HG03135 (cell line): Measurements from ENCODE around the gene ABHD15.
A peak's percentile ranks its signal among the peaks of the same experiment; 100 is the strongest.

Experiments
- ATAC-seq: cut with Tn5 transposase; IDR thresholded peaks from one replicate; pipeline ENCODE4 v1.9.1; 2021; ENCODE audit warnings: mild to moderate bottlenecking, moderate library complexity; ENCODE audit not compliant: unreplicated experiment

The ABHD15 gene

DNA sequence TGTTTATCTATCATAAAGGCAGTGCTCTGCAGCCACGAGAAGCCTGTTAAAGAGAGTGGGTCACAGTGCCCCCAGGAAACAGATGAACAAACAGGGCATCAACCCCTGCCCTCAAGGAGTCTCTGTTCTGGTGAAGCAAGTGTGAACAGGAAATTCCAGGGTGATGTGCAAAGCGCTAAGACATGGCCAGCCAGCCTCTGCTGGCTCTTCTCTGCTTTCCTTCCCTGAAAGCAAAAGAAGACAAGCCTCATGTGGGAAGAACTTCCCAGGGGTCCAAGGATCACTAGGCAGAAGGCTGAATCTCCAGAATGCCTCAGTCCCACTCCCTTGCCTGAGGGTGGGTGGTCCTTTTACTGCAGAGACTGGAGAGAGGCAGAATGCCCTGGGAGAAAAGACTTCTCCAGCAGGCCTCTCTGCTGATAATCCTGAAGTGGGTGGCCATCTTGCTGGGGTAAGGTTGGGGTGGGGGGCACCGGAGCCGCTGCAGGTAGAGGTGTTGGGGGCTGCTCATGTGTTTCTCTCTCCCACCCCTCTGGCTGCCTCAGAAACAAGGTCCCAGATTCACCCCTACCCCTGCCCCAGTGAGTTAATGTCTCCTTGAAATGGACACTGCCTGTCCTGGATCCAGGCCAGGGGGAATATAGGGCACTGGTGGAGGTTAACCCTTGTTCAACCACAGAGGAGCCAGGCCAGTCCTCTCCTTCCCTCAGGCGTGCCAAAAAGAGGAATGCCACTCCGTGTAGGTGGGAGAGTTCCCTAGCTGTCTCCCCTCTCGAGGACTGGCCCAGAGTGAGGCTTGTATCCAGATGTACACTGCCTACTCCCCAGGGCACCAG lies 28.5 kb upstream of the ABHD15 start:
- no peak for ATAC-seq

DNA sequence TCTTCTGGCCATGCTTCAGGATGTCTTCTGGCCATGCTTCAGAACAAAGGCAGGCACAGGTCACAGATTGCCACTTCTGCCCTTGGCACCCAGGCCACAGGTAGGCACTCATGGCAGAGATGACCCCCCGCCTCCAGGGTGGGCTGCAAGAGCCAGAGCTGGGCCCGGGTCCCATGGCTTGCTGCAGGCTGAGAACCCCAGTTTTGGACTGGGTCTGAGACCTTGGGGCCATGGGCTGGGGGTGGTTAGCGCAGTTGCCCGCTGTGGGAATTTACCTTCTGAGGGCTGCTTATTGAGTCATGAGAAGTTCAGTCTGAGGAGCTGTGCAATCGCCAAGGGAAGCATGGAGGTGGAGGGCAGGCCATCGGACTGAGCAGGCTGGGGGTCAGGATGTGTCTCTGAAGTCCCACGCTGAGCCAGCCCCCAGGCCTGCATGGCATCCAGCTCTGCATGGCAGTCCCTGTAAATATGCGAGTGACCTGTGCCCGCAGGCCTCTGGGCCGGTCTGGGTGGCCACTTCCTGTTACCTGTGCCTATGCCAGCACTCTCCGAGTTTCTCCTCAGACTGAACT lies 27.8 kb upstream of the ABHD15 start:
- ATAC-seq = no peak

DNA sequence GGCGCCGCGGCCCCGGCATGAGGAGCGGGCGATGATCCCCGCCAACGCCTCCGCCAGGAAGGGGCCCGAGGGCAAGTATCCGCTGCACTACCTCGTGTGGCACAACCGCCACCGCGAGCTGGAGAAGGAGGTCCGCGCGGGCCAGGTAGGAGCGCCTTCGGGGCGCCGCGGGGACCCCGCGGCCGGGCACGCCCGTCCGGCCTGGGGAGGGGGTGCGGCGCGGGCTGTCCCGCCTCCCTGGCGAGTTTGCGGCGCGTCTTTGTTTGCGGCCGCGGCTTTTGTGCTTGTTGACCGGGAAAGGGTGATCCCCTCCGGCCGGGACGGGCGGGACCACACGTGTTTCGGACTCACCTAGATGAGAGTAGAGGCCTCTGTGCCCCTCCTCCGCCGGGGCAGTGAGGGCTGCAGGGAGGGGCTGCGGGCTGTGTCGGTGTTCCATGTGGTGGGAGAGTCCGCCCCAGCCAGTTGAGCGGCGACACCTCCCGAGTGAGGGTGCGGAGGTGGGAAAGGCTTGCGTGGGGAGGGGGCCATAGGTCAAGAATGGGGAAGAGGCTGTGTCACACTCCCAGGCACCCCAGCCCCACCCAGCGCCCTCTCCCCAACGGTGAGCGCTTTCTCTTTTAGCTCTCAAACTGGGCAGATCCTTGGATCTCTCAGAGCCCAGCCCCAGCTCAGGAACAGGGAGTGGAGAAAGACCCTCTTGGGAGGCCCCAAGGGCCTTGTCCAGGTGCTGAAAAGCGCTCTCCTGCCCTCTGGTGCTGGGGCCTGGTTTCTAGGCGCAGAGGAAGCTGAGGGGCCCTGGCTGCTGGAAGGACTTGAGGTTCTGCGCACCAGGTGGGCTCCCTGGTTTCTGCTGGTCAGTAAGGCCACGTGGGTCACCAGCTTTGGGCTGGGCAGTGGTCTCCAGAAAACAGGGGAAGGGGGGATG lies 27.0 kb upstream of the ABHD15 start:
- ATAC-seq = no peak

DNA sequence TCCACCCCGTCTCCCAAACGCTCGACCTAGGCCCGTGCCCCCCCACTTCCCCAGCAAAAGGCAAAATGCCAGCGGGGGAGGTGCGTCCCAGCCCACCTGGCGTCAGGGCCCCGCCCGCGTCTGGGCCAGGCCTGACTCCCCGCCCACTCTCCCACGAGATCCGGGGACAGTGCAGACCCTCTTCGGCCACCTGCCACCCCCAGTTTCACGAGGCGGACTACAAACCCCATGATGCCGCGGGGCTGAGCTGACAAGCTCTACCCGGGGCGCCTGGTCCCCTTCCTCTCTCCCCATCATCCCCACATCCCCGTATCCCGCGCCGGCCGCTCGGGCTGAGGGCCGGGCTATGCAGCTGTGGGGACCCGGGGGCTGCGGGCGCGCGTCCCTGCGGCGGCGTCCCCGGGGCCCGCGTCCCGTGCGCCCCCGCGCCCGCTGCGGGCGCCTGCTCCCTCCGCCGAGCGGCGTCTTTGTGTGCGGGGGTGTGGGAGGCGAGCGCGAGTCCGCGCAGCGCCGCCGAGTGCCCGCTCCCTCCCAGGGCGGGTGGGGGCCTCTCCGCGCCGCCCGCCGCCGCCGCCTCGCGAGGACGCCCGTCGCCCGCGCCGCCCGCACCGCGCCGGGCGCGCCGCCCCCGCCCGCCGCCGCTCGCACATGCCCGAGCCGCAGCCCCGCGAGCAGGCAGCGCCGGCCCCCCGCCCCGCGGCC lies 26.2 kb upstream of the ABHD15 start, which contains the start of gene ANKRD13B:
ANKRD13B (plus strand) TSS at position 283 of the 702 bp plus-strand sequence. CDS start 490 bp downstream, outside the sequence.
- ATAC-seq = no peak

DNA sequence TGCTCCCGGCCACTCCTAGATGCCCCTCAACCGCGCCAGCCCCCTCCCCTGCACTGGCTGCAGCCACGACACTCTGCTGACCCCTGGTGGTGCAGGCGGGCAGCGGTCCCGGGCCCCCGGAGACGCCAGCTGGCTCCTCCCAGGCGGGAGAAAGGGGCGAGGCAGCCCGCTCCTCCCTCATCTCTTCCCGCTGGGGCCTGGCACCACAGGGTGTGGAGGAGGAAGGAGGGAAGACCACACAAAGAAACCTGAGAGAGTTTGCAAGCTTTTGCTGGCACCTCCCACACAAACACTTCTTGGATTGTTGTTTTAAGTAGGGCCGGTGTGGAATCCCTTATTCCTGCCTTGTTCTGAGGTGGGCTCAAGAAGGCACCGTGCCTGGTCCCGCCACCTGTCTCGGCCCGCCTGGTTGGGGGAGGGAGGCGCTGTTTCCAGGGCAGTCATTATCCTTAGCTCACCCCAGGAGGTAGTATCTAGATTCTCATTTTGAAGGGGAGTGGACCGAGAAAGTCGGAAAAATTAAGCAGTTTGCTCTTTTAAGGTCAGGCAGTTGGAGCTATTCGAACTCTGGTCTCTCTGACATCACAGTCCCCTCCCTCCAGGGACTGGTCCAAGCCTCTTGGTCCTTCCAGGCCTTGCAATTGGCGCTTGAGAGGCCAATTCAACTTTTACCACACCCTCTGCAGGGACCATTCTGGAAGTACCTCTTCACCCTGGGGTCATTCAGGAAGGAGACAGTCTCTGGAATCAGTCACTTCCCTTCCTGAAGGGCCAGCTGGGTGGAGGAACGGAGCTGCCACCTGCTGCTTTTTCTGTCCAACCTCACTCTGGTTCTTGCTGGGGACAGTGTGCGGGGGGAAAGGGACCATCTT lies 25.1 kb upstream of the ABHD15 start:
- no peak for ATAC-seq

DNA sequence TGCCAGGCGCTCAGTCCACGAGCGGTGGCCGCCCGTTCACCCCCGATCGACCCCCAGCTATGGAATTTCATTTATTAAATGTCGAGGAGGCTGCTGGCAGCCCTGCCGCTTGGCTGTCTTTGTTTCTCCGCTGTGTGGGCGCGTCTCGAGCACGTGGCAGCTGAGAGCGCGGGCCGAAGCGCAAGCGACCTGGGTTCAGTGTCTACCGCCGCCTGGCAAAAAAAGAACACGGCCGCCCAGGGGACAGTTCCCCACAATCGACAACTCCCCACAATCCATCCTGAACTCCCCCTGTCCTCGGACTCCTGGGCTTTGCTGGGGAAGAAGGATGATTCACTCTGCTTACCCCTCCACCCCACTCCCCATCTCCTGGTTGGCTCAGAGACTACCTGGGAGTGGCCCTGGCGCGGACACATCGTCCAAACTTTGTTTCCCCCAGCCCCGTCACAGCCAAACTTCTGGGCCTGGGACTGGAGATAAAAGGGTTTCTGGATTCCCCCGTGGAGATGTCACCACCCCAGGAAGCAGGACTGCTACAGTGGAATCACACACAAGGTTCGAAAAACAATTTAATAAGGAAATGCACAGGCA lies 24.4 kb upstream of the ABHD15 start:
- no peak for ATAC-seq

DNA sequence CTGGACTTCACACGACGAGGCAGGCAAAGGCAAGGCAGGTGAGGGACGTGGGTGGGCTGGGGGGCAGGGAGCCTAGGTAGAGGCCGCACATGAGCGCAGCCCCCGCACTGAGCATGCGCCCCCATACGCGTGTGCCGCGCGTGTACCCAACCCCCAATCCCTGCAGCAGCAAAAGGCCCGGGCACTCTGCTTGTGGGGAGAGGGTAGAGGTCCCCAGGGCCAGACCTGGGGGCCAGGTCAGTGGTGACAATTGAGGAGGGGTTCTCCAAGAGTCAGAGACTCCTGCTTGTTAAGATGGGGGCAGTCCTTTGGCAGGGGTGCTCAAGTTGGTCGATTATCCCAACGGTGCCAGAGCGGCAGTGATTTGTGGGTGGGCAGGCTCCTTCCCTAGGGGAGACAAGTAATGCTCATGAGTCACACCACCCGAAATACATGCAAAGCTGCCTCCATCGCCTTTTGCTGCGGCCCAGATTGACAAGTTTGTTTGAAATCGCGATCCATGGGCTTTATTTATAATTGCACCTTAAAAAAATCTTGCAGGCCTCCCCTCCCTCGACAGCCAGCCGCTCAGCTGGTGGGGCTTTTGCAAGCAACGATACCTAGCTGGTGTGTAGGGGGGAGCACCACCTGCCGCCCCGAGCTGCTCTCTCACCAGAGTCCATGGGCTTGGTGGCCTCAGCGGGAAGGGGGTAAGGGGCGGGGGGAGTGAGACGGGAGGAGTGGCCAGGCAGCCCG lies 23.7 kb upstream of the ABHD15 start:
- no peak for ATAC-seq

DNA sequence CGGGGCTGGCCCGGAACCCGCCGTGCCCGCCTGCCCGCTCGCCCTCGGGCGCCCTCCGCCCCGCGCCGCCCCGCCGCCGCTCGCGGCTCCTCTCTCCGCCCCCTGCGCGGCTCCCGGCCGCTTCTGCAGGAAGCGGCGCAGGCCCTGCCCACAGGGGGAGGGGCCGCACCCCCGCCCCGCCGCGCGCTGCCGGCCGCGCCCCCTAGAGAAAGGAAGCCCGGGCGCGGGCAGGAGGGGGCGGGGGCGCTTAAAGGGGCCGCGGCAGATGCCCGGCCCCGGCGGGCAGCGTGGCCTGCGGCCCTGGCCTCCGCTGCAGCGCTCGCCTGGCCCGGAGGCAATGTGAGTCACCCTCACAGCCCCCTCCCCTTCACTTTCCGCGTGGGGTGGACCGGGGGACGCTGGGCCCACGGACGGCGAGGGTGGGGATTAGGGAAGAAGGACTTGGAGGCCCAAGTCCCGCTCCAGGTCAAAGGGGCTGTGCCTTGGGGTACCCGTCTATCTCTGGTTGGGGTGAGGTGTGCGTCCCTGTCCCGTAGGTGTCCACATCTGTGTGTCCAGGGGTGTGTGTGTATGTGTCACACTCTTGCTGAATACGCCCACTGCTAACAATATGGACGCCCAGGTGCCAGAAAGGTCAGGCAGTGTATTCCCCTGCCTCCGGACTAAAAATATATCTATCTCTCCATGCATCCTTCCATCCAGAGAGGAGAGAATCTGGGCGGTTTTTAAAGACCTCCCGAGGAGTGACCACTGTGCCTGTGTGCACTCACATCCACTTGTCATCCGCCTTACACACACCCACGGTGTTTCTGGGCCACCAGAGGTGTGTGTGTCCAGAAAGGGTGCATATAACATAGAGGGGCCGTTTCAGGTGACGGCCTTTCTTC lies 22.9 kb upstream of the ABHD15 start, which contains the start of gene GIT1:
GIT1 (minus strand) TSS at position 125 of the 887 bp plus-strand sequence. CDS start 270 bp downstream, outside the sequence.
- peak; percentile 55 for ATAC-seq

DNA sequence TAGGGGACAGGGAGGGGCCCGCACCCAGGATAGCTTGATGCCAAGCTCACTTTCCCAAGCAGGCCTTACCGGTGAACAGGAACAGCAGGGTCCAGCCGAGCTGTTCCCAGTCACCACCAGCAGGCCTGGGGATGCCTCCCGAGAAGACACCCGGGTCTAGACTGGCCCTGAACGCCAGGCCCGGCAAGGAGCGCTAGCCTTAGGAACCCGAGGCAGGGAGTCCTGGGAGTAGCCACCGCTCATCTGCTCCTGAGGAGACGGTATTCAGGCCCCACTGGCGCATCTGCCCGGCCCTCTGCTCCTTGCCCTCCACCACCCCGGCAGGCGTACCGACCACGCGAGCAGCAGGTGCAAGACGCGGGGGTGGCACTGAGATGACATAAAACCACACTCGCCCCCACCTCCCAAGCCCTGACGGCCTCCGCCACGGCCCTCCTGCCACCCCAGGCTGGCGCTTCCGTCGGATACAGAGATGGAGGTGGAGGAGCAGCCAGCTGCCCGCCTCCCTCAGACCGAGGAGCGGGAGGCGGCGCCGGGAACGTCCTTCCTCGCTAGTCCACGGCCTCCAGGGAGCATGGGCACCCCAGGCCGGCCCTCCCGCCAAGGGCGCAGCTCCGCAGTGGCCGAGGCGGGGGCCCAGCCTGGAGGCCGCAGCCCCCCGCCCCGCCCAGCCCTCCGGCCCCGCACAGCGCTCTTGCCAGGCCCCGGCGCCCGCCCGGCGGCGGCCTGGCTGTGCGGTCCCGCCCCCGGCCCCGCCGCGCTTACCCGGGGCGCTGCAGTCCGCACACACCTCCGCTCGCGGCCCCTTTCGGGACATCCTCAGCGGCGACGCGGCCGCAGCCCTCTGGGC lies 21.9 kb upstream of the ABHD15 start:
- ATAC-seq = peak; percentile 15

DNA sequence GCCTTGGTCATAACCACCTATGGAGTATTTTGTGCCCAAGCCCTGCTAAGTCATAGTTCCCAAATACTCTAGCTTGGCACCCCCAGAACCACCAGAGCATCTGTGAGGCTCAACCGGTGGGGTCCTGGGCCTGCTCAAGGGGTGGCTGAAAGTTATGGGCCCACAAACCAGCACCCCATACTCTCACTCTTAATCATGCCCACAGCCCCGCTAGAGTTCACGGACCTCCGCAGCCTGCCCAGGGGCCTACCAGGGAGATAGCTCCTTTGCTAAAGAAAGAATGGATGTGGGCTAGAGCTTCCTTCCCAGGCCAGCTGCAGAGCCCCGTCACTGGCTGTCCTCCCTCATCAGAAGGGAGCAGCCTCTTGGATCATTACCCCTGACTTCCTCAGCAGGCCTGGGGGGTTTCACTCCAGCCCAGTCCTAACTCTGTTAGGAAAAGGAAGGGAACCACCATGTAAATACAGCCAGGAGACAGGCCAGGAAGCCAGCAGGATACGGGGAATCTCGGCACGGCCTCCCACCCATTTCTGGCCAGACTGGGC lies 21.3 kb upstream of the ABHD15 start:
- ATAC-seq = no peak

DNA sequence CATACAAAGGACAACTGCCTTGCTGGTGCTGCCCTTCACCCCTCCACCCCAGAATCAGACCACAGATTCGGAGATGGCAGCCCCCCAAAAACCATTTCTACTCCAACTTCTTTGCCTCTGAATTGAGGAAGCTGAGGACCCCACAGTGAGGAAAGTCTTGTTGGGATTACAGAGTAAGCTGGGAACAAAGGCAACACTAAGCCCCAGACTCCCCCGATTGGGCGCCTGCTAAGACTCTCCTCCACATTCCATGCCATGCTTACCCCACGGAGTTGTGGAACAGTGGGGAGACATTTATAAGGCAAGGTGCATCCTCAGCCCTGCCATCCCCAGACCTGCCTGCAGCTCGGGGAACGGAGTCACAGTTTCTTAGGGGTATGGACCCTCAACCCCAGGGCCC lies 20.8 kb upstream of the ABHD15 start:
- no peak for ATAC-seq

DNA sequence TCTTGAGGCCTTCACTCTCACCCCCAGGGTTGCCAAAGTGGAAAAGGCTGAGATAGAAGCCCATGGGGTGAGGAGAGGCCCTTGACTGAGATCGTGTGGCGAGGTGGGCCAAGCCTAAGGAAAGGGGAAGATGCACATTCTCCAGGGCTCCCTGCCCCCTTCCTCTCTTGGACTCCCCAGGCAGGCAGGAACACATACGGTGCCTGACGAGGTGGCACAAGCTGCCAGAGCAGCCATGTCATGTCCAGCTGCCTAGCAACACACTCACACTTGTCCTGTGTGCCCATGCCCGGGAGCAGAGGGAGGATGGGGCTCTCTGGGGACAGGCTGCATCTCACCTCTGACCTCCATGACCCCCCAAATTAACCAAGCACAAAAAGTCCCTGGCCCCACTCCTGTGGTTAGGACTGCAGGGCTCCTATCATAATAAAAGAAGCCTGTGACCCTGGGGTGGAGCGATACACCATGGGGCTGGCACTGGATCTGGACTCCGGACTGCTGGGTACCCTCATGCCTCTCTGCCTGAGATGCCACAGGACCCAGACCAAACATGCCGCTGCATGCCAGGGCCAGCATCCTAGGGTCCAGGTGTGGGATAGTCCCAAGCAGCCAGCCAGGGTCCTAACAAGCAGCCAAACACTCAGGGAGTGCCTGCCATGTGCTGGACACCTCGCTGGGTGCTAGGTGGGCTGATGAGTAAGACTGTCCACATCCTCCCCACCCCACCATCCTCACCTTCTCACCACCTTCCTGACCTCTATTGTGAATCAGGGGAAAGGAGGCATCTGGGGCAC lies 20.0 kb upstream of the ABHD15 start:
- no peak for ATAC-seq

DNA sequence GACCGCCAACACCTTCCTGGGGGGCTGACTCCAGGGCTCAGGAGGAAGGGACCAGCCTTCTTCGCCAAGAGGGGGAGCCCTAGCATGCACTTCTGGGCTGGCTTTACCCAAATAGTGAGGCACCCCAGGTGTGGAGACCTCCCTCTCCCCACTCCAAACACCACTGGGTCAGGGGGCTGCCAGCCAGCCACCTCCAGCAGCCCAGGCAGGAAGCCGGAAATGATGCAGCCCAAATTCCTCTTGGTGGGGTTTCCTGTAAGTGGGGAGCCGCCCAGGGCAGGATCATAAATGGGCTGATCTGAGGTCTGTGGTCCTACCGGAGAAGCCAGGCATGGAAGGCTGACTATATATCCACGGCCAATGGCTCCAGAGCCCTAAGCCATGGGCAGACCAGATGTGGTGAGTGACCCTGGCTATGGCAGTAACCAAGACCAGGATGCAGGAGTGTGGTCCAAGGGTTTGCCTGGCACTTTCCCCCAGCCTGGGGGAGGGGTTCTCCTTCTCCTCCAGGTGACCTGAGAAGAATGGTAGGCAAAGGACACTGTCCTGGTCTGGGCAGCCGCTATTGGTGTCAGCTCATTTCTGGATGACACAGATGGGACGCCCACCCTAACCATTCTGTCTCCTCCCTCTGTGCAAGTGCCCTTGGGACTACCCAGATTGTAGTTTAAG lies 18.4 kb upstream of the ABHD15 start:
- ATAC-seq = no peak

DNA sequence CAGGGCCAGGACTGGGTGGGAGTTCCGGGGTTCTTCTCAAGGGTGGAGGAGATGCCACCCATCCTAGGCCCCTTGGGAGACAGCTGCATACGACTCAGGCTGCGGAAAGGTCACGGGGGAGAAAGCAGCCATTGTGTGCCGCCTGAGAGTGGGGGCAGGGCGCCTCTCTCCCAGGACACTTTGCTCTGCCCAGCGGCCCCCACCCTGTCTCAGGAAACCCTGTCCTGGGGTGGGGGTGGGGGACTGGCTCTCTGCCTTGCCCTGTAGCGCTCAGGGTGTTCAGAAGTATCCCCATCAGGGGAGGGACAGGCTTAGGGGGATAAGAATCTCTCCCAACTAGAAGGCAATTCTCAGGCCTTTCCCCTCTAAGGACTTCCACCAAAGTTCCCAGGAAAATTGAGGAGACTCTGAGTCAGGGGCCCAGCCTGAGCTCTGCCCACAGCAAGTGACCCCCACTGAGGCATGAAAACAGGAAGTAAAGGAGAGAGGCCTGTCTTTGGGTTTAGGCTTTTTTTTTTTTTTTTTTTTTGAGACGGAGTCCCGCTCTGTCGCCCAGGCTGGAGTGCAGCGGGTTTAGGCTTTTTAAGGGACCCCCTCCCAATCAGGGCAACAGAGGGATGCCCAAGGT lies 17.7 kb upstream of the ABHD15 start:
- no peak for ATAC-seq
